MCF 10A (cell line): Measurements from ENCODE around the gene SRGAP3. TPM values are rescaled to one million over a fixed set of nuclear protein-coding genes. Genes with fewer than 3 reads are reported as not detected.

ENCODE experiments used
- BruUV-seq: library from RNA; stranded (reverse); fragments of 400-500 nt; replicated peaks from 2 replicates; lab custom pipeline; 2021; lab: Mats Ljungman, UMichigan
- CTCF ChIA-PET: fragments of 300-600 bp; sonication (Branson Sonifier 250); formaldehyde crosslinking; extraction: SDS; loops from one replicate; lab custom pipeline; 2021; ENCODE audit warnings: antibody characterized with exemption, inconsistent platforms; lab: Yijun Ruan, JAX
- POLR2A ChIA-PET: fragments of 300-600, 350-650 bp; sonication (Branson Sonifier 250); formaldehyde crosslinking; extraction: SDS; loops from one replicate; lab custom pipeline; 2020; ENCODE audit warnings: antibody characterized with exemption, inconsistent platforms; lab: Yijun Ruan, JAX
- DNase-seq: peaks from one replicate; pipeline ENCODE4 v3.0.0-alpha.2; 2018; ENCODE audit not compliant: unreplicated experiment
- H3K27ac Mint-ChIP-seq: one replicate; pipeline ENCODE4 v1.8.0; 2022; ENCODE audit warnings: mild to moderate bottlenecking, low read depth, mixed read lengths; ENCODE audit not compliant: unreplicated experiment
- H3K27me3 Mint-ChIP-seq: one replicate; pipeline ENCODE4 v1.8.0; 2022; ENCODE audit warnings: mixed read lengths; ENCODE audit not compliant: insufficient read depth, unreplicated experiment
- H3K36me3 Mint-ChIP-seq: one replicate; pipeline ENCODE4 v1.8.0; 2022; ENCODE audit warnings: mild to moderate bottlenecking, moderate library complexity, mixed read lengths; ENCODE audit not compliant: insufficient read depth, unreplicated experiment
- H3K4me1 Mint-ChIP-seq: one replicate; pipeline ENCODE4 v1.8.0; 2022; ENCODE audit warnings: mixed read lengths; ENCODE audit not compliant: insufficient read depth, unreplicated experiment
- H3K4me3 Mint-ChIP-seq: one replicate; pipeline ENCODE4 v1.8.0; 2022; ENCODE audit warnings: mild to moderate bottlenecking, moderate library complexity, mixed read lengths; ENCODE audit not compliant: unreplicated experiment
- H3K9me3 Mint-ChIP-seq: one replicate; pipeline ENCODE4 v1.8.0; 2022; ENCODE audit warnings: mixed read lengths; ENCODE audit not compliant: unreplicated experiment
- intact Hi-C: fragments of 100-400 bp; cut with micrococcal nuclease; formaldehyde crosslinking; loops from 2 replicates; pipeline ENCODE4 v1.14.1; 2022
- total RNA-seq: library from RNA; stranded (reverse); gene quantifications from 2 replicates; pipeline ENCODE4 v1.2.3, GENCODE V29; 2022
- TF ChIP-seq, protein P1 (sequence below): fragments of 200-600 bp; IDR thresholded peaks from one replicate; pipeline ENCODE4 v1.8.0; 2022; ENCODE audit warnings: antibody characterized with exemption, mild to moderate bottlenecking; ENCODE audit not compliant: unreplicated experiment

The SRGAP3 gene
- total RNA-seq, 1 experiment from 2014 or later: 19.8 TPM

DNA sequence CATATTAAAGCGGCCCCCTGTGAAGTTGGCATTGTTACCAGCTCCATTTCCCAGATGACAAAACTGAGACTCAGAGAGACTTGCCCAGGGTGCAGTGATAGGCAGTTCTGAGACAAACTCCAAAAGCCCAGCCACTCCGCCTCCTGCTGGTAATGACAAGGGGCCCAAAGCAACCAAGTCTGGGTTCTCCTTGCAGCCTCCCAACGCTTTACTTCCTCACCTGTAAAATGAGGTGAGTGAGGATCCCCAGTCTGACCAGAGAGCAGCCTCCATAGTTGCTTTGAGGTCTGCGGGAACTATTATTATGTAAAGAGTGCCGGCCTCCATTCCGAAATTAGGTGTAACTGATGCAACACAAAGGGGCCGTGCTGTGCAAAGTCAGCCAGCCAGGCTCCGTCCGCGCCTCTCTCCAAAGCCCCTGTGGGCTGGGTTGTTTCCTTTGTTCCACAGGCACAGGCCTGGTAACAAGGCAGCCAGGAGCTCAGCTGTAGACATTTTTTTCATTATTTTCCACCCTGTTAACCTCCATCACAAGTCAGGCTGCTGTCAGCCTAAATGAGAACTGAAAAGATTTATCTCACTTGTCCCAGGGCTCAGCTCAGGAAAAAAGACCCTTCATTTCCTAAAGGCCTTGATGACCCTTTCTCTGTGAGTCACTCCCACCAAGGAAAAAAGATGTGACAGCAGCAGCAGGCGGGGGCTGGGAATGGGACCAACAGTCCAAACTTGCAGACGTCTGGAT lies 147.0 kb downstream of the SRGAP3 start:
- BruUV-seq: no TSS peak
- TF ChIP-seq, protein P1, sequence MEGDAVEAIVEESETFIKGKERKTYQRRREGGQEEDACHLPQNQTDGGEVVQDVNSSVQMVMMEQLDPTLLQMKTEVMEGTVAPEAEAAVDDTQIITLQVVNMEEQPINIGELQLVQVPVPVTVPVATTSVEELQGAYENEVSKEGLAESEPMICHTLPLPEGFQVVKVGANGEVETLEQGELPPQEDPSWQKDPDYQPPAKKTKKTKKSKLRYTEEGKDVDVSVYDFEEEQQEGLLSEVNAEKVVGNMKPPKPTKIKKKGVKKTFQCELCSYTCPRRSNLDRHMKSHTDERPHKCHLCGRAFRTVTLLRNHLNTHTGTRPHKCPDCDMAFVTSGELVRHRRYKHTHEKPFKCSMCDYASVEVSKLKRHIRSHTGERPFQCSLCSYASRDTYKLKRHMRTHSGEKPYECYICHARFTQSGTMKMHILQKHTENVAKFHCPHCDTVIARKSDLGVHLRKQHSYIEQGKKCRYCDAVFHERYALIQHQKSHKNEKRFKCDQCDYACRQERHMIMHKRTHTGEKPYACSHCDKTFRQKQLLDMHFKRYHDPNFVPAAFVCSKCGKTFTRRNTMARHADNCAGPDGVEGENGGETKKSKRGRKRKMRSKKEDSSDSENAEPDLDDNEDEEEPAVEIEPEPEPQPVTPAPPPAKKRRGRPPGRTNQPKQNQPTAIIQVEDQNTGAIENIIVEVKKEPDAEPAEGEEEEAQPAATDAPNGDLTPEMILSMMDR: no peak
- DNase-seq: no peak
- ChIA-PET POLR2A (no interaction called here), CTCF (interaction anchor here (0.7 to 1.2 kb wide), 2 partner anchors 155 to 200 kb away, joined by 3 to 5 read pairs; no protein-coding TSS in a partner anchor)
- no peaks in the 10 kb centered on the region for H3K4me1 Mint-ChIP-seq
- H3K27ac Mint-ChIP-seq: no peak overlapping the region
- intact Hi-C loops: no loop called here
- H3K9me3 Mint-ChIP-seq: no peaks in the 10 kb centered on the region
- H3K36me3 Mint-ChIP-seq: peaks cover 15% of the 10 kb centered on the region
- no peak overlapping the region for H3K4me3 Mint-ChIP-seq
- no peaks in the 10 kb centered on the region for H3K27me3 Mint-ChIP-seq

DNA sequence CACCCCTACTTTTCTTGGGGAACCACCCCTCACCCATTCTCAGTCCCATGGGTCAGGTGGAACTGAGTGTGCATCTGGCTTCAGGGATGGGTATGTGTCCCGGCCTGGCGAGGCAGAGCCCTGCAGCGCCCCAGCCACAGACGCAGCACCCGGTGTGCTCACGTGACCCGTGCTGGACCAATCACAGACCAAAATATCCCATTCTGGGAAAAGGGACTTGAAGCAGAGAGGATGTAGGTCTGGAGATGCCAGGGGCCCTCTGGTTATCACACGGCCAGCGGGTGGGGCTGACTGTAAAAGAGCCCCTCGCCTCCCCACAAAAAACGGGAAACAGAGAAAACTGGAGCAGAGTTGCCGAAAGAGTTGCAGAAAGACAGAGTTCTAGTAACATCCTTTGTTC lies 148.2 kb downstream of the SRGAP3 start:
- Mint-ChIP-seq H3K27me3 (no peaks in the 10 kb centered on the region), H3K27ac (no peak overlapping the region), H3K36me3 (peaks cover 15% of the 10 kb centered on the region), H3K4me1 (no peaks in the 10 kb centered on the region), H3K9me3 (no peaks in the 10 kb centered on the region), H3K4me3 (no peak overlapping the region)
- DNase-seq: no peak
- no TSS peak for BruUV-seq
- TF ChIP-seq, protein P1: no peak
- intact Hi-C loops: no loop called here
- POLR2A ChIA-PET: no interaction called here
- CTCF ChIA-PET: interaction anchor here (1.2 kb wide), 1 partner anchor 201 kb away, joined by 3 read pairs; no protein-coding TSS in a partner anchor

DNA sequence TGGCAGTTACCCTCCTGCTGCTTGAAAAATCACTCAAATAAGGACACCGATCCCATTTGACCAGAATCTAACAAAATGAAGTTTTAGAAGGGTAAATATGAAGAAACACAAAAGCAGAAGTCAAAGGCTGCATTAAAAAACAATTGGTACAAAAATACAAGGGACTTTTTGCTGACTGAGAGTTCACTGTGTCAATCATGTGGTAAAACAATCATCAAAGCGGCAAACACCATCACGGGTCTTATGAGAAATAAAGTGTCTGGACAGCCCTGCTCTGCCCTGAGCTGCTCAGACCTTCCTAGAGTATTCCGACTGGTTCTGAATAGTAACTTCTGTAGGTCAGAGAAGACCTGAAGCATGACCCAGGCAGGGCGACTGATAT lies 148.9 kb downstream of the SRGAP3 start:
- no peaks in the 10 kb centered on the region for H3K27me3 Mint-ChIP-seq
- no peak overlapping the region for H3K27ac Mint-ChIP-seq
- CTCF ChIA-PET: no interaction called here
- intact Hi-C loops: no loop called here
- no peaks in the 10 kb centered on the region for H3K4me1 Mint-ChIP-seq
- peaks cover 15% of the 10 kb centered on the region for H3K36me3 Mint-ChIP-seq
- no peak overlapping the region for H3K4me3 Mint-ChIP-seq
- POLR2A ChIA-PET: no interaction called here
- no peak for DNase-seq
- H3K9me3 Mint-ChIP-seq: no peaks in the 10 kb centered on the region
- TF ChIP-seq, protein P1: no peak
- no TSS peak for BruUV-seq

DNA sequence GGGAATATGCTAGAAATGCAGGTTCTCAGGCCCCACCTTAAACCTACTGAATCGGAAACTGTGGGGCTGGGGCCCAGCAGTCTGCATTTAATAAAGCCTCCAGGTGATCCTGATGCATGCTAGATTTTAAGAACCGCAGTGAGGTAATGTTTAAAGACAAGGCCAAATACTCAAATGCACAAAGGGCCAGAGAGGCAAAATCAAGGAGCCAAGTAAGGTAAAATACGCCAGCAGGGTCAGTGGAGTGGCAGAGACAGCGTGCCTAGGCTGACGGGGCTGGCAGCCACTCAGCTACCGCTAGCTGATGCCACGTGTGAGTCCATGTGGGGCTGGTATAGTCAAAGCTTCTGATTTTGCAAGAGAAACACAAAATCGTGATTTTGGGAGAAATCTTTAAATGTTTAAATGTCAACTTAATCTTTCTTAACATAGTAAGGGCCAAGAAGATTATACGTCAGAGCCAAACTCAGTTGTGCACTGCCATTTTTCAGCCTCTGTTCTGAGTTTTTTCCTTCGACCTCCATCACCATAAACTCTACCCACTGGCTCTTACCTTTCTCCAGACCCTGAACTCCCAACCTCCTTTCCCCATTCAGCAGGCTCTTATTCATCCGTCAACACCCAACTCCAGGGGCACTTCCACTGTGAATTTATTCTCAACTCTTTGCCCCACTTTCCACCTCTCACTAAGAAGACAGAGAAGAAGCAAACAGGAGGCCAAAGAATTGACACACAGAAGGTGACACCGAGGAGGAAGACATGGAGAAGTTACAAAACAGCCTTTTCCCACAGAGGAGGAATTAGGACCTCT lies 149.5 kb downstream of the SRGAP3 start:
- H3K27me3 Mint-ChIP-seq: no peaks in the 10 kb centered on the region
- TF ChIP-seq, protein P1: no peak
- BruUV-seq: no TSS peak
- no peaks in the 10 kb centered on the region for H3K4me1 Mint-ChIP-seq
- no peaks in the 10 kb centered on the region for H3K9me3 Mint-ChIP-seq
- CTCF ChIA-PET: interaction anchor here (0.8 kb wide), 1 partner anchor 202 kb away, joined by 3 read pairs; no protein-coding TSS in a partner anchor
- peaks cover 15% of the 10 kb centered on the region for H3K36me3 Mint-ChIP-seq
- DNase-seq: no peak
- intact Hi-C loops: no loop called here
- H3K4me3 Mint-ChIP-seq: no peak overlapping the region
- POLR2A ChIA-PET: no interaction called here
- no peak overlapping the region for H3K27ac Mint-ChIP-seq
